KMS-11 (cell line): ENCODE measurements around the gene ZNF213.

Experiments used
- H2AFZ ChIP-seq: fragments of 200-600 bp; sonication (generic); 2 replicates; pipeline ENCODE4 v1.6.1; 2016; ENCODE audit warnings: antibody characterized with exemption, mixed run types, low read depth
- H3K27ac ChIP-seq: fragments of 200-600 bp; sonication (generic); 2 replicates; pipeline ENCODE4 v1.6.1; 2016; ENCODE audit warnings: mild to moderate bottlenecking, mixed run types
- H3K27me3 ChIP-seq: fragments of 200-600 bp; sonication (generic); 2 replicates; pipeline ENCODE4 v1.6.1; 2017; ENCODE audit warnings: mild to moderate bottlenecking, low read depth, mixed run types, moderate library complexity; ENCODE audit not compliant: insufficient read depth
- H3K36me3 ChIP-seq: fragments of 200-600 bp; sonication (generic); 2 replicates; pipeline ENCODE4 v1.6.1; 2017; ENCODE audit warnings: mild to moderate bottlenecking, mixed run types; ENCODE audit not compliant: insufficient read depth
- H3K4me1 ChIP-seq: fragments of 200-600 bp; sonication (generic); 2 replicates; pipeline ENCODE4 v1.6.1; 2016; ENCODE audit warnings: mild to moderate bottlenecking, low read depth, mixed run types; ENCODE audit not compliant: poor library complexity, severe bottlenecking
- H3K4me2 ChIP-seq: fragments of 200-600 bp; sonication (generic); 2 replicates; pipeline ENCODE4 v1.7.0; 2016; ENCODE audit warnings: mild to moderate bottlenecking, mixed run types
- H3K4me3 ChIP-seq: fragments of 200-600 bp; sonication (generic); IDR thresholded peaks from 2 replicates; pipeline ENCODE4 v1.6.1; 2017; ENCODE audit warnings: low read depth, low read length, mixed read lengths; ENCODE audit not compliant: insufficient read depth
- H3K79me2 ChIP-seq: fragments of 200-600 bp; sonication (generic); 2 replicates; pipeline ENCODE4 v1.6.1; 2016; ENCODE audit warnings: low read depth, mixed run types; ENCODE audit not compliant: insufficient read depth
- H3K9ac ChIP-seq: fragments of 200-600 bp; sonication (generic); 2 replicates; pipeline ENCODE4 v1.6.1; 2016; ENCODE audit warnings: mild to moderate bottlenecking, mixed run types
- H4K20me1 ChIP-seq: fragments of 200-600 bp; sonication (generic); 2 replicates; pipeline ENCODE4 v1.6.1; 2016; ENCODE audit warnings: mild to moderate bottlenecking, mixed run types; ENCODE audit not compliant: insufficient read depth
- TF ChIP-seq, protein P1 (sequence below): fragments of 200-600 bp; sonication (generic); conservative IDR thresholded peaks from 2 replicates; pipeline ENCODE4 v1.6.1; 2017; ENCODE audit warnings: low read depth, mild to moderate bottlenecking, antibody characterized with exemption, low read length, moderate library complexity, mixed read lengths

ZNF213 gene

DNA sequence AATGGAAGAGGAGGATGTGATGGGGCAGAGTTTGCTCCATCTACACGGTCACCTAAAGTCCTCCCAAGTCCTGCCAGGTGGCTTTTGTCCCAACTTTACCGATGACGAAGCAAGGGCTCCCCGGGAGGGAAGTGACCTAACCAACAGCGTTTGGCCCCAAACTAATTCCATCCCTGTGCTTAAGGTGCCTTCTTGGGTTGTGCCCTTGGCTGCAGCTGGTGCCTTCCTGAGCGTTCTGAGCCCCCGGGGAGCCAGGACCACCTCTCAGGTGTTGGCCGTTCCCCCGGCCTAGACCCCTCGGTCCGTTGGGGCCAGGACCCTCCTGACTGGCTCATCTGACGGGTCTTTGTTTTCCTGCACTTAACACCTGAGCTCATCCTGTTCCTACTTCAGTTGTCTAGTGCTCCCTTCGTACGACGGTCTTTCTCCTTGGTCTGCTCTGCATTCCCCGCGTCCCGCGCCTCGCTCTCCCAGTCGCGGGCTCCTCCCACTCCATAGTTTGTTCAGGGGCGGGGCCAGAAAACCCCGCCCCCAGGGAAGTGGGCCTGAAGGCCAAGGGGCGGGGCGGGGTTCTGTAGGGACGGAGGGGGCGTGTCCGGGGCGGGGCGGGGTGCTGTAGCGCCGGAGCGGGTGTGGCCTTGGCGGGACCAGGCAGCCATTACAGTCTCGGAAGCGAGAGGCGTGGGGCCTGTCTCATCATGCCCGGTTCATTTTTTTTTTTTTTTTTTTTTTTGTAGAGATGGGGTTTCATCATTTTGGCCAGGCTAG lies 34.9 kb upstream of the ZNF213 start:
- Histone ChIP-seq H3K27me3 (peaks cover 8% of the 10 kb centered on the region; the same call in 1 of the 2 replicates), H3K4me3 (no peak overlapping the region), H3K9ac (no peak overlapping the region), H2AFZ (peak overlapping the region; percentile 67; the same call in 1 of the 2 replicates), H3K36me3 (no peaks in the 10 kb centered on the region), H3K27ac (no peak overlapping the region), H3K4me2 (peak overlapping the region; percentile 54), H4K20me1 (no peaks in the 10 kb centered on the region), H3K79me2 (no peaks in the 10 kb centered on the region), H3K4me1 (peaks cover 16% of the 10 kb centered on the region)
- TF ChIP-seq, protein P1, sequence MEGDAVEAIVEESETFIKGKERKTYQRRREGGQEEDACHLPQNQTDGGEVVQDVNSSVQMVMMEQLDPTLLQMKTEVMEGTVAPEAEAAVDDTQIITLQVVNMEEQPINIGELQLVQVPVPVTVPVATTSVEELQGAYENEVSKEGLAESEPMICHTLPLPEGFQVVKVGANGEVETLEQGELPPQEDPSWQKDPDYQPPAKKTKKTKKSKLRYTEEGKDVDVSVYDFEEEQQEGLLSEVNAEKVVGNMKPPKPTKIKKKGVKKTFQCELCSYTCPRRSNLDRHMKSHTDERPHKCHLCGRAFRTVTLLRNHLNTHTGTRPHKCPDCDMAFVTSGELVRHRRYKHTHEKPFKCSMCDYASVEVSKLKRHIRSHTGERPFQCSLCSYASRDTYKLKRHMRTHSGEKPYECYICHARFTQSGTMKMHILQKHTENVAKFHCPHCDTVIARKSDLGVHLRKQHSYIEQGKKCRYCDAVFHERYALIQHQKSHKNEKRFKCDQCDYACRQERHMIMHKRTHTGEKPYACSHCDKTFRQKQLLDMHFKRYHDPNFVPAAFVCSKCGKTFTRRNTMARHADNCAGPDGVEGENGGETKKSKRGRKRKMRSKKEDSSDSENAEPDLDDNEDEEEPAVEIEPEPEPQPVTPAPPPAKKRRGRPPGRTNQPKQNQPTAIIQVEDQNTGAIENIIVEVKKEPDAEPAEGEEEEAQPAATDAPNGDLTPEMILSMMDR = no peak

DNA sequence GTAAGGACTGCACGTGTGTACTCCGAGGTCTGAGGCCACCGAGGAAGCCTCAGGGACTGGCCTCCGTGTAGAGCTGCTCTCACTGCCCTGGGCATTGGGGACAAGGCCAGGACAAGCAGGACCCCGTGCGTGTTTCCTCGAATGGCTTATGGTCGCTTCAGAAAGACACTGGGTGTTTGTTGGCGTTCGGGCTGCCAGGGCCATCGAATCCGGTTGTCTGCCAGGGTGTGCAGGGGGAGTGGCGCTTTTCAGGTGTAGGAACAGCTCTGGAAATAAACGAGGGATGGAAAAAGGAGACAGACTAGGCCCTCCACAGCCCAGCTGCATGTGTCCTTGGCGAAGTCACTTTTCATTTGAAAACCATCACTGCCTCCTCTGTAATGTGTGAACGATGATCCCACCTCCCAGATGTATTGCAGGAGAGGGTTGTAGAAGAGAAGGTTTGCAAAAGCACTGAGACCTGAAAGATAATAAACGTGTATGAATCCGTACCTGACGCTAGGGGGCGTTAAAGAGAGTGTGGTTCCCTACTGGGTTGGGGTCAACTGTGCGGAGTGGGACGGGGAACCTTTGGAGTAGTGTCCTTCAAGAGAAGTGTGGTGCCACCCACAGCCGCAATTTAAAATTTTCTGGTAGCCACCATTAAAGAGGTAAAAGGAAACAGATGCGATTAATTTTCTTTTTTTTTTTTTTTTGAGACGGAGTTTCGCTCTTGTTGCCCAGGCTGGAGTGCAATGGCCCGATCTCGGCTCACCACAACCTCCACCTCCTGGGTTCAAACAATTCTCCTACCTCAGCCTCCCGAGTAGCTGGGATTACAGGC lies 33.6 kb upstream of the ZNF213 start:
- no peak overlapping the region for H3K4me3 ChIP-seq
- no peaks in the 10 kb centered on the region for H3K79me2 ChIP-seq
- H3K36me3 ChIP-seq = no peaks in the 10 kb centered on the region
- H3K4me1 ChIP-seq = peaks cover 11% of the 10 kb centered on the region
- no peak overlapping the region for H2AFZ ChIP-seq
- no peak overlapping the region for H3K9ac ChIP-seq
- peaks cover 8% of the 10 kb centered on the region; the same call in 1 of the 2 replicates for H3K27me3 ChIP-seq
- H4K20me1 ChIP-seq = no peaks in the 10 kb centered on the region
- H3K27ac ChIP-seq = no peak overlapping the region
- TF ChIP-seq, protein P1 = peak; percentile 72
- H3K4me2 ChIP-seq = no peak overlapping the region

DNA sequence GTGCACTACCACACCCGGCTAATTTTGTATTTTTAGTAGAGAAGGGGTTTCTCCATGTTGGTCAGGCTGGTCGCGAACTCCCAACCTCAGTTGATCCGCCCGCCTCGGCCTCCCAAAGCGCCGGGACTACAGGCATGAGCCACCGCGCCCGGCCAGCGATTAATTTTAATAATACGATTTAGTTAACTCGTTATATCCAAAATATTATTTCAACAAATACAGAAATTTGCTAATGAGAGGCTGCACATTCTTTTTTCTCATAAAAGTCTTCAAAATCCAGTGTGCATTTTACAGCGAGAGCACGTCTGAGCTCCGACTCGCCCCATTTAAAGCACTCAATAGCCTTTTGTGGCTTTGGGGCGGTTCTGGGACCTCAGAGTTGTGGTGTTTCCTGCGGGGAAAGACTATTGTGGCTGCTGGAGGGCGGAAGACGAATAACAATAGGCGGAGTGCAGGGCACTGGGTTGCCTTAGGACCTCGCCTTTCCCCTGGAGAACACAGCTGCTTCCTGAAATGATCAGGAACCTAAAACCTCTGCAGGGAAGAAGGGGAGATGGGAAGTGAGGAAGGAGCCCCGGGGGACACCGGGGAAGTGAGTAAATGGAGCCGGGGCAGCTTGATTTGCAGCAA lies 32.9 kb upstream of the ZNF213 start:
- Histone ChIP-seq H3K79me2 (no peaks in the 10 kb centered on the region), H3K36me3 (no peaks in the 10 kb centered on the region), H3K9ac (no peak overlapping the region), H3K4me1 (peaks cover 11% of the 10 kb centered on the region), H3K4me2 (no peak overlapping the region), H2AFZ (no peak overlapping the region), H3K27ac (no peak overlapping the region), H3K27me3 (peaks cover 8% of the 10 kb centered on the region; the same call in 1 of the 2 replicates), H4K20me1 (no peaks in the 10 kb centered on the region), H3K4me3 (no peak overlapping the region)
- TF ChIP-seq, protein P1 = no peak

DNA sequence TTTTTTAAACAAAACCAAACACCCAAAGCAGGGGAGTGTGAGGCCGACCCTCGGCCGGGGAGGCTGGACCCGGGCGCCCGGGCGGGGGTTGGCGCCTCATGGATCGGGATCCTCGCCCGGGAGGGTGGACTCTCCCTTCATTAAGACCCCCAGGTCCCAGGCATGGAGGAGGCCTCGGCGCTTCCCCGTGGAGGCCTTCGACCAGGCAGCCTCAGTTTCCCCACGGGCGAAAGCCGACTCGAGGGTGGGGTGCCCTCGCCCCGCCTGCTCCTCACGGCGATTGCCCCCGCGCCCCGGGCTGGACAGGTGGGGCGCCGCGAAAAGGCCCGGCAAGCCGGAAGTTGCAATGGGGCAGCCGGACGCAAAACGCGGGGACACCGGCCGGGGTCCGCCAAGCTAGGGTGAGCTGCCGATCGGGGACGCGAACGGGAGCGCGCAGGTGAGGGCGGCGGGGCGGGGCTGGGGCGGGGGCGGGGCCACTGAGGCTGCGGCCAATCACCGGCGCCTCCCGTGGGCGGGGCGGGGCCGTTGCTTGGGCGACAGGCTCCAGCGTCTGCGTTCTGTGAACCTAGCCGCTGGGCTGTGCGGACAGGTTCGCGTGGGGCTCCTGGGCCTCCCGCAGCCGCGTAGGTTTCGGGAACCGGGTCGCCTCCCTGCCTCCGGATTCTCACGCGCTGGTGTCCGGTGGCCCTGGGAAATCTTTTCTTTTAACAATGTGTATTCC lies 28.5 kb upstream of the ZNF213 start:
- H4K20me1 ChIP-seq = no peaks in the 10 kb centered on the region
- TF ChIP-seq, protein P1 = no peak
- H3K4me3 ChIP-seq = no peak overlapping the region
- H3K4me2 ChIP-seq = peak overlapping the region; percentile 99
- no peaks in the 10 kb centered on the region for H3K36me3 ChIP-seq
- H3K27me3 ChIP-seq = peaks cover 31% of the 10 kb centered on the region; the same call in 1 of the 2 replicates
- peak overlapping the region; percentile 84 for H2AFZ ChIP-seq
- peak overlapping the region; percentile 76 for H3K9ac ChIP-seq
- peaks cover 8% of the 10 kb centered on the region for H3K4me1 ChIP-seq
- peak overlapping the region; percentile 45 for H3K27ac ChIP-seq
- no peaks in the 10 kb centered on the region for H3K79me2 ChIP-seq
